CD4-positive, alpha-beta memory T cell (primary cell): ENCODE data around the gene NAALADL2. TPM values are rescaled to one million over a fixed set of nuclear protein-coding genes. Genes with fewer than 3 reads are reported as not detected.

Source experiments
- CTCF ChIA-PET: fragments of 350-600 bp; sonication (Branson Sonifier 250); formaldehyde crosslinking; loops from one replicate; lab custom pipeline; 2021; ENCODE audit warnings: inconsistent platforms; ENCODE audit not compliant: partially characterized antibody; lab: Charles Lee
- POLR2A ChIA-PET: fragments of 350-600 bp; sonication (Branson Sonifier 250); formaldehyde crosslinking; loops from one replicate; lab custom pipeline; 2021; ENCODE audit not compliant: partially characterized antibody; lab: Charles Lee
- DNase-seq, 5 donors: peaks; one replicate each; pipeline versions ENCODE4 v3.0.0 to v3.0.0-alpha.2; 2020 to 2022; ENCODE audit warnings: mixed read lengths in 1 of 5
- H3K27ac ChIP-seq: one replicate; pipeline ENCODE4 v1.7.0; 2013; ENCODE audit warnings: low read depth, low read length
- H3K27me3 ChIP-seq: 2 replicates; pipeline ENCODE4 v1.7.0; 2013; ENCODE audit warnings: mild to moderate bottlenecking, low read length, moderate library complexity; ENCODE audit not compliant: insufficient read depth
- H3K36me3 ChIP-seq: 2 replicates; pipeline ENCODE4 v1.7.0; 2013; ENCODE audit warnings: mild to moderate bottlenecking, low read length, moderate library complexity; ENCODE audit not compliant: insufficient read depth
- H3K4me1 ChIP-seq: 2 replicates; pipeline ENCODE4 v1.7.0; 2013; ENCODE audit warnings: mild to moderate bottlenecking, low read length, moderate library complexity; ENCODE audit not compliant: insufficient read depth
- H3K4me3 ChIP-seq, 2 donors: one replicate each; pipeline ENCODE4 v1.7.0; 2013; ENCODE audit warnings: low read length in 2 of 2, mild to moderate bottlenecking in 1 of 2
- H3K9me3 ChIP-seq, 2 donors: one replicate each; pipeline ENCODE4 v1.7.0; 2013; ENCODE audit warnings: low read length in 2 of 2, control low read depth in 1 of 2; ENCODE audit not compliant: control insufficient read depth in 1 of 2
- H3K27ac Mint-ChIP-seq, 7 donors: one replicate each; pipeline ENCODE4 v1.8.0; 2020 to 2021; ENCODE audit warnings: mixed read lengths in 7 of 7, mild to moderate bottlenecking in 6 of 7, inconsistent platforms in 3 of 7, moderate library complexity in 3 of 7
- H3K27me3 Mint-ChIP-seq, 2 donors: one replicate each; pipeline ENCODE4 v1.8.0; 2020 to 2021; ENCODE audit warnings: mixed read lengths in 2 of 2
- H3K36me3 Mint-ChIP-seq, 2 donors: one replicate each; pipeline ENCODE4 v1.8.0; 2020 to 2021; ENCODE audit warnings: mixed read lengths in 2 of 2, inconsistent platforms in 1 of 2, mild to moderate bottlenecking in 1 of 2
- H3K4me1 Mint-ChIP-seq, 4 donors: one replicate each; pipeline ENCODE4 v1.8.0; 2020 to 2021; ENCODE audit warnings: mixed read lengths in 4 of 4, mild to moderate bottlenecking in 1 of 4
- H3K4me3 Mint-ChIP-seq, 8 donors: one replicate each; pipeline ENCODE4 v1.8.0; 2020 to 2021; ENCODE audit warnings: mixed read lengths in 8 of 8, mild to moderate bottlenecking in 7 of 8, moderate library complexity in 6 of 8, inconsistent platforms in 3 of 8
- H3K9me3 Mint-ChIP-seq, 8 donors: one replicate each; pipeline ENCODE4 v1.8.0; 2020 to 2021; ENCODE audit warnings: mixed read lengths in 8 of 8, mild to moderate bottlenecking in 5 of 8, inconsistent platforms in 3 of 8, moderate library complexity in 1 of 8
- intact Hi-C: fragments of 100-400 bp; cut with micrococcal nuclease; formaldehyde crosslinking; loops from one replicate; pipeline ENCODE4 v1.15.1; 2023
- polyA plus RNA-seq, 2 donors: library from polyadenylated mRNA; unstranded; fragments of 300-500 nt; fragmentation: Illumina TruSeq; gene quantifications; one replicate each; pipeline ENCODE4 v1.2.3, GENCODE V29; 2021
- total RNA-seq, 2 experiments: library from RNA; stranded (reverse); gene quantifications; one replicate each; pipeline ENCODE4 v1.2.3, GENCODE V29; 2021

The NAALADL2 gene
- total and polyA plus RNA-seq, 4 experiments from 2014 or later, result not detected

DNA sequence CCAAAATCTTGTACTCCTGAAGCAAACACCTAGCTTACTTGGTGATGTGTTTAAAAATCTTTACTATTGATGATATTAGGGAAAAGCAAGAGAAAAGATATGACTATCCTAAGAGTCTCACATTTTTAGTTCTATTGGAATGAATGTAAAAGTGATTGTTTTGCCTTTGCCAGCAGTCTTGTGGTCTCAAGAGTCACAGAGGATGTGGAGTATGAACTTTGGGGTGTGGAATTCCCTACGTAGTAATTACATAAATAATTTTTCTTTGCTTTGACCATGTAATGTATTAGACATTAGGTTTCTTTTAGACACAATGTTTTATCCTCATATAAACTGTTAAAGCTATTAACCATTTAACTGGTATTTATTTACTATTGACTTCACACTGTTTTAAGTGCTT lies 387.6 kb downstream of the NAALADL2 start:
- Histone ChIP-seq H3K27ac (no peak overlapping the region), H3K9me3 (no peaks in the 10 kb centered on the region), H3K4me1 (no peaks in the 10 kb centered on the region), H3K27me3 (no peaks in the 10 kb centered on the region), H3K4me3 (no peak overlapping the region), H3K36me3 (no peaks in the 10 kb centered on the region)
- H3K27ac Mint-ChIP-seq, result no peak overlapping the region
- no peak for DNase-seq
- H3K4me1 Mint-ChIP-seq, result no peaks in the 10 kb centered on the region
- ChIA-PET CTCF (no interaction called here), POLR2A (no interaction called here)
- H3K36me3 Mint-ChIP-seq, result no peaks in the 10 kb centered on the region
- intact Hi-C loops, result no loop called here
- H3K4me3 Mint-ChIP-seq, result no peak overlapping the region
- H3K9me3 Mint-ChIP-seq, result peaks cover 0 to 13% (median 6%) of the 10 kb centered on the region in 8 donors
- H3K27me3 Mint-ChIP-seq, result no peaks in the 10 kb centered on the region

- Histone ChIP-seq H3K27me3 (no peaks in the 10 kb centered on the region), H3K36me3 (no peaks in the 10 kb centered on the region), H3K4me1 (no peaks in the 10 kb centered on the region), H3K27ac (no peak overlapping the region), H3K9me3 (no peaks in the 10 kb centered on the region), H3K4me3 (no peak overlapping the region)
- intact Hi-C loops, result no loop called here
- POLR2A ChIA-PET, result no interaction called here
- Mint-ChIP-seq H3K4me1 (no peaks in the 10 kb centered on the region), H3K27me3 (no peaks in the 10 kb centered on the region), H3K9me3 (peaks cover 0 to 13% (median 6%) of the 10 kb centered on the region in 8 donors), H3K36me3 (no peaks in the 10 kb centered on the region), H3K4me3 (no peak overlapping the region), H3K27ac (no peak overlapping the region)
- DNase-seq, result no peak
- CTCF ChIA-PET, result no interaction called here
Observed at GRCh38 chr3:175247629-175248028, 388.5 kb downstream of the NAALADL2 start.

DNA sequence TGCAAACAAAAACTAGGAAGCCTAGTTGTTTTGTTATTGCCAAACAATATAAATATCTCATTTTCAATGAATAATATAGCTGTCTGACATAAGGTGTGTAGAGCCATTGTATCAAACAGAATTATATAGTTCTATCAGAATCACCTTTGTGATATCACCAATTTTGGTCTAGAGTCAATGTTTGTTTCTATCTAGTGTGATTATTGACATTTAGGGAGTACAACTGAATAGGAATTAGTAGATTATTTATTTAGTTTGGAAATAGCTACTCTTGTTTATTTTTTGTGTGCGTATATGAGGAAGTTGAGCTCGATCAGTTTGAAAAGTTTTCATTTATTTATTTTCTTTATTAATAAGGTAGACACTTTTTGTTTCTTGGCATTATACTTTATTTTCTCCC lies 389.7 kb downstream of the NAALADL2 start:
- H3K4me1 ChIP-seq, result no peaks in the 10 kb centered on the region
- no peaks in the 10 kb centered on the region for H3K4me1 Mint-ChIP-seq
- intact Hi-C loops, result no loop called here
- no peak overlapping the region for H3K4me3 Mint-ChIP-seq
- POLR2A ChIA-PET, result no interaction called here
- H3K9me3 Mint-ChIP-seq, result peaks cover 0 to 12% (median 4%) of the 10 kb centered on the region in 8 donors
- no peak for DNase-seq
- H3K4me3 ChIP-seq, result no peak overlapping the region
- no peak overlapping the region for H3K27ac ChIP-seq
- H3K36me3 ChIP-seq, result no peaks in the 10 kb centered on the region
- H3K9me3 ChIP-seq, result no peaks in the 10 kb centered on the region
- no peak overlapping the region for H3K27ac Mint-ChIP-seq
- no peaks in the 10 kb centered on the region for H3K27me3 Mint-ChIP-seq
- H3K27me3 ChIP-seq, result no peaks in the 10 kb centered on the region
- CTCF ChIA-PET, result no interaction called here
- no peaks in the 10 kb centered on the region for H3K36me3 Mint-ChIP-seq

- CTCF ChIA-PET, result no interaction called here
Observed at GRCh38 chr3:175255698-175256097, 396.6 kb downstream of the NAALADL2 start.

DNA sequence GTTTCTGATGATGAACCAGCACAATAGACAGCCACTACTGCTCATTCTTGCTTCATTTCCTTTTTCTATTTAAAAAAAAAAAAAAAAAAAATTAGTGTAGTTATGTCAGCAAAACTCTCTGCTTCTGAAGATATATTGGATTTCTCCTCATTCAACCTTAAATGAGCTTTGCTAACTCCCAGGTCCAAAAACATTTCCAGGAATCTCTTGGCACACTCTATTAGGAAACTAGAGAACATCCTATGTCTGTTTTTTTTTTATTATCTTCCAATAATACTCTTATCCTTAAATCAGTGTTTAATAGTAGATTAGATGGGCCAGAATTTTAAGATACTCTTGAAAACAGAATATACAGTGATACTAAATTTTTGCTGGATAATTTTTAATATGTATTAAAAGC lies 398.0 kb downstream of the NAALADL2 start:
- Histone ChIP-seq H3K36me3 (no peaks in the 10 kb centered on the region), H3K4me1 (no peaks in the 10 kb centered on the region), H3K27me3 (no peaks in the 10 kb centered on the region), H3K9me3 (no peaks in the 10 kb centered on the region), H3K27ac (no peak overlapping the region), H3K4me3 (no peak overlapping the region)
- DNase-seq, result no peak
- Mint-ChIP-seq H3K4me1 (no peaks in the 10 kb centered on the region), H3K4me3 (no peak overlapping the region), H3K36me3 (no peaks in the 10 kb centered on the region), H3K27ac (no peak overlapping the region), H3K9me3 (peaks cover 0 to 8% (median 0%) of the 10 kb centered on the region in 8 donors), H3K27me3 (no peaks in the 10 kb centered on the region)
- POLR2A ChIA-PET, result no interaction called here
- CTCF ChIA-PET, result no interaction called here
- intact Hi-C loops, result no loop called here

More at GRCh38 chr3:175255698-175256097, 396.6 kb downstream of the NAALADL2 start:
- Histone ChIP-seq H3K4me1 (no peaks in the 10 kb centered on the region), H3K36me3 (no peaks in the 10 kb centered on the region), H3K9me3 (no peaks in the 10 kb centered on the region), H3K27ac (no peak overlapping the region), H3K27me3 (no peaks in the 10 kb centered on the region), H3K4me3 (no peak overlapping the region)
- DNase-seq, result no peak
- H3K27ac Mint-ChIP-seq, result no peak overlapping the region
- no peaks in the 10 kb centered on the region for H3K4me1 Mint-ChIP-seq
- H3K36me3 Mint-ChIP-seq, result no peaks in the 10 kb centered on the region
- no peak overlapping the region for H3K4me3 Mint-ChIP-seq
- H3K27me3 Mint-ChIP-seq, result no peaks in the 10 kb centered on the region
- POLR2A ChIA-PET, result no interaction called here
- peaks cover 0 to 8% (median 0%) of the 10 kb centered on the region in 8 donors for H3K9me3 Mint-ChIP-seq
- intact Hi-C loops, result no loop called here

GRCh38 chr3:175258763-175259162 lies 399.6 kb downstream of the NAALADL2 start:
- CTCF ChIA-PET, result no interaction called here
- H3K27me3 Mint-ChIP-seq, result no peaks in the 10 kb centered on the region
- Histone ChIP-seq H3K36me3 (no peaks in the 10 kb centered on the region), H3K4me1 (no peaks in the 10 kb centered on the region), H3K27ac (no peak overlapping the region), H3K4me3 (no peak overlapping the region), H3K9me3 (no peaks in the 10 kb centered on the region), H3K27me3 (no peaks in the 10 kb centered on the region)
- intact Hi-C loops, result no loop called here
- DNase-seq, result no peak
- H3K27ac Mint-ChIP-seq, result no peak overlapping the region
- no peaks in the 10 kb centered on the region for H3K36me3 Mint-ChIP-seq
- POLR2A ChIA-PET, result no interaction called here
- no peak overlapping the region for H3K4me3 Mint-ChIP-seq
- peaks cover 0 to 8% (median 0%) of the 10 kb centered on the region in 8 donors for H3K9me3 Mint-ChIP-seq
- H3K4me1 Mint-ChIP-seq, result no peaks in the 10 kb centered on the region

DNA sequence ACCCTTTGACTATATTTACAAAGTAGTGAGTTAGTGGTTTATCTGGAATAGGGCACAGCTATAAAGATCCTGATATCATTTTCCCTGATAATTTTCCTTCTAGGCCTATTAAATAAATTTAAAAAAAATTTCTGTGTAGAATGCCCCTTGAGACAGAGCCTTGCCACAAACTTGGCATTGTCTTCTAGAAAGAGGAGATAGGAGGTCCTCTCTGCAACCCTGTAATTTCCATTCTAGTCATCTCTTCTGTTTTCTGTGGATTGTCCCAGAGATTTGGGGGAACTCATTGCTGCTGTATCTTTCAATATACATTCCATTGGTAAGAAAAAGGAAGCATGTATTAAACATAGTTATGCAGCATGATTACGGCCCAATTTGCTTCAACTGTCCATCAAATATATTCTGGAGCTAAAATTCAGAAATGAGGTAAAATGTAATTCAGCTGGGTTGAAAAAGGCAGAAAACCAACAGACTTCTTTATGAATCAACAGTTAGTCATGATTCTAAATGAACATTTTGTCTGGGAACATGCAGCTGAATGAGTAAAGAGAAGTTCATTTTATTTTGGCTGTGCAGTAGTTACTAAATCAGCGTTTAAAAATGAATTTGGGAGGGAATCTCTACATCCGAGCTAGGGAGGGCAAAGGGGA lies 401.1 kb downstream of the NAALADL2 start:
- Histone ChIP-seq H3K9me3 (no peaks in the 10 kb centered on the region), H3K4me1 (no peaks in the 10 kb centered on the region), H3K36me3 (no peaks in the 10 kb centered on the region), H3K27me3 (no peaks in the 10 kb centered on the region), H3K4me3 (no peak overlapping the region), H3K27ac (no peak overlapping the region)
- no peaks in the 10 kb centered on the region for H3K4me1 Mint-ChIP-seq
- peaks cover 0 to 8% (median 0%) of the 10 kb centered on the region in 8 donors for H3K9me3 Mint-ChIP-seq
- no peaks in the 10 kb centered on the region for H3K27me3 Mint-ChIP-seq
- H3K36me3 Mint-ChIP-seq, result no peaks in the 10 kb centered on the region
- intact Hi-C loops, result no loop called here
- CTCF ChIA-PET, result interaction anchor here (1.1 kb wide), 1 partner anchor 10 kb away, joined by 3 read pairs; no protein-coding TSS in a partner anchor
- DNase-seq, result no peak
- POLR2A ChIA-PET, result no interaction called here
- H3K4me3 Mint-ChIP-seq, result no peak overlapping the region
- H3K27ac Mint-ChIP-seq, result no peak overlapping the region
